Measurements from ENCODE around the gene HMGCS1.
"Not testable (repeated sequence)": the region's sequence is repeated elsewhere in the genome, so short reads cannot be mapped to it uniquely, and the experiment has no call there.

HMGCS1 gene

GRCh38 chr5:43332401-43332800 lies 19.2 kb upstream of the HMGCS1 start:
- H3K27ac ChIP-seq, result no peak overlapping the region
- TF ChIP-seq CTCF (IDR thresholded peaks at IDR 0.05), result no peak
- H3K4me3 ChIP-seq, result no peak overlapping the region
- no peak for DNase-seq (ENCODE audit: low spot score)

DNA sequence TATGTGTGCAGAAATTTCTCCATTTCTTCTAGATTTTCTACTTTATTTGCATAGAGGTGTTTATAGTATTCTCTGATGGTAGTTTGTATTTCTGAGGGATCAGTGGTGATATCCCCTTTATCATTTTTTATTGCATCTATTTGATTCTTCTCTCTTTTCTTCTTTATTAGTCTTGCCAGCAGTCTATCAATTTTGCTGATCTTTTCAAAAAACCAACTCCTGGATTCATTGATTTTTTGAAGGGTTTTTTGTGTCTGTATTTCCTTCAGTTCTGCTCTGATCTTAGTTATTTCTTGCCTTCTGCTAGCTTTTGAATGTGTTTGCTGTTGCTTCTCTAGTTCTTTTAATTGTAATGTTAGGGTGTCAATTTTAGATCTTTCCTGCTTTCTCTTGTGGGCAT lies 12.4 kb upstream of the HMGCS1 start:
- not testable (repeated sequence) for H3K27ac ChIP-seq; DNase-seq (ENCODE audit: low spot score)

GRCh38 chr5:43323488-43323887 lies 10.3 kb upstream of the HMGCS1 start:
- DNase-seq (ENCODE audit: low spot score); H3K27ac ChIP-seq; H3K4me3 ChIP-seq: not testable (repeated sequence)

More for the DNA sequence above, 12.4 kb upstream of the HMGCS1 start:
- not testable (repeated sequence) for H3K4me3 ChIP-seq

GRCh38 chr5:43320846-43321245 lies 7.6 kb upstream of the HMGCS1 start:
- Histone ChIP-seq H3K4me3 (no peak overlapping the region), H3K27ac (no peak overlapping the region)
- no peak for TF ChIP-seq CTCF (IDR thresholded peaks at IDR 0.05)
- no peak for DNase-seq (ENCODE audit: low spot score)

GRCh38 chr5:43316421-43316820 lies 3.2 kb upstream of the HMGCS1 start:
- TF ChIP-seq CTCF (IDR thresholded peaks at IDR 0.05), result no peak
- H3K27ac ChIP-seq, result no peak overlapping the region
- DNase-seq (ENCODE audit: low spot score), result no peak
- no peak overlapping the region for H3K4me3 ChIP-seq

- Histone ChIP-seq H3K4me3 (no peak overlapping the region), H3K27ac (no peak overlapping the region)
- DNase-seq (ENCODE audit: low spot score), result no peak
- no peak for TF ChIP-seq CTCF (IDR thresholded peaks at IDR 0.05)
These were observed 2.5 kb upstream of the HMGCS1 start for GRCh38 chr5:43315682-43316081.

GRCh38 chr5:43315263-43315662 lies 2.1 kb upstream of the HMGCS1 start:
- Histone ChIP-seq H3K27ac (no peak overlapping the region), H3K4me3 (no peak overlapping the region)
- TF ChIP-seq CTCF (IDR thresholded peaks at IDR 0.05), result no peak
- DNase-seq (ENCODE audit: low spot score), result no peak

GRCh38 chr5:43314724-43315123 lies 1.5 kb upstream of the HMGCS1 start:
- H3K27ac ChIP-seq, result no peak overlapping the region
- no peak for TF ChIP-seq CTCF (IDR thresholded peaks at IDR 0.05)
- no peak overlapping the region for H3K4me3 ChIP-seq
- DNase-seq (ENCODE audit: low spot score), result no peak

All from coronary artery (tissue), 2 donors.